ENCODE measurements around the gene ERG28. TPM values are rescaled to one million over a fixed set of nuclear protein-coding genes. Genes with fewer than 3 reads are reported as not detected.
A peak's percentile ranks its signal among the peaks of the same experiment; 100 is the strongest.

The ERG28 gene
- total and polyA plus RNA-seq, 2 of the 13 experiments (the other 11 are each of a cell fraction or from before 2014, with no cell fraction given) = 27.3 to 32.3 TPM

- TF ChIP-seq SIX4 (CRISPR knock-in tag; IDR thresholded peaks at IDR 0.05) = peak; percentile 92
- TF ChIP-seq SATB2 (CRISPR knock-in tag; IDR thresholded peaks at IDR 0.05) = no peak
- no peak for TF ChIP-seq DNMT3B (CRISPR knock-in tag; conservative IDR thresholded peaks at IDR 0.05)
- TF ChIP-seq ZNF431 (CRISPR knock-in tag; IDR thresholded peaks at IDR 0.05; ENCODE audit: borderline replicate concordance, low read depth) = peak; percentile 57; the same call in 1 of the 2 replicates
- peak; percentile 69 for TF ChIP-seq CREB1 (IDR thresholded peaks at IDR 0.05)
- TF ChIP-seq CREB1 (CRISPR knock-in tag; IDR thresholded peaks at IDR 0.05) = peak; percentile 76
- TF ChIP-seq PCBP1 (IDR thresholded peaks at IDR 0.05; ENCODE audit: borderline replicate concordance, low read depth, low read length) = no peak
- TF ChIP-seq ZNF557 (CRISPR knock-in tag; IDR thresholded peaks at IDR 0.05) = peak; percentile 93
- TF ChIP-seq SNAI1 (CRISPR knock-in tag; IDR thresholded peaks at IDR 0.05; ENCODE audit: borderline replicate concordance) = no peak
- TF ChIP-seq SCMH1 (CRISPR knock-in tag; IDR thresholded peaks at IDR 0.05; ENCODE audit: borderline replicate concordance) = no peak
- no peak for TF ChIP-seq ZFP82 (CRISPR knock-in tag; IDR thresholded peaks at IDR 0.05; ENCODE audit: borderline replicate concordance)
- TF ChIP-seq SMARCC2 (IDR thresholded peaks at IDR 0.05) = no peak
- no peak for TF ChIP-seq CBX2 (IDR thresholded peaks at IDR 0.05; ENCODE audit: low read depth, low read length)
- no peak for TF ChIP-seq CBX2 (CRISPR knock-in tag; IDR thresholded peaks at IDR 0.05; ENCODE audit: low read depth)
- TF ChIP-seq RXRA (CRISPR knock-in tag; IDR thresholded peaks at IDR 0.05) = peak; percentile 97
- no peak for TF ChIP-seq GZF1 (CRISPR knock-in tag; IDR thresholded peaks at IDR 0.05)
- TF ChIP-seq MZF1 (CRISPR knock-in tag; IDR thresholded peaks at IDR 0.05; ENCODE audit: borderline replicate concordance) = no peak
- no peak for TF ChIP-seq CERS6 (CRISPR knock-in tag; IDR thresholded peaks at IDR 0.05)
- TF ChIP-seq PLRG1 (conservative IDR thresholded peaks at IDR 0.05) = no peak
- TF ChIP-seq ZNF207 (IDR thresholded peaks at IDR 0.05; ENCODE audit: borderline replicate concordance) = no peak
- peak; percentile 78; the same call in 1 of the 2 replicates for TF ChIP-seq JUNB (CRISPR knock-in tag; IDR thresholded peaks at IDR 0.05; ENCODE audit: borderline replicate concordance)
- TF ChIP-seq BCLAF1 (IDR thresholded peaks at IDR 0.05) = no peak
- no peak for TF ChIP-seq ZSCAN29 (CRISPR knock-in tag; conservative IDR thresholded peaks at IDR 0.05)
- 0 out of 2 replicates have a peak, but pooled peaks have one; percentile 39 for TF ChIP-seq AHR (CRISPR knock-in tag; IDR thresholded peaks at IDR 0.05)
- TF ChIP-seq NFKBIZ (CRISPR knock-in tag; IDR thresholded peaks at IDR 0.05) = peak; percentile 79; the same call in 1 of the 2 replicates
- no peak for TF ChIP-seq U2AF1 (optimal IDR thresholded peaks at IDR 0.05; ENCODE audit: low read depth, low read length)
- no peak for TF ChIP-seq NFE2L1 (CRISPR knock-in tag; IDR thresholded peaks at IDR 0.05; ENCODE audit: borderline replicate concordance)
- TF ChIP-seq PREB (CRISPR knock-in tag; IDR thresholded peaks at IDR 0.05) = no peak
- no peak for TF ChIP-seq ZEB1 (IDR thresholded peaks at IDR 0.05; ENCODE audit: insufficient replicate concordance, low read depth)
Measured at GRCh38 chr14:75648066-75648838, 12.4 kb downstream of the ERG28 start (continued).

All from HepG2 (cell line).